GM13977 (cell line): ENCODE results near the gene NDUFS2.
A peak's percentile ranks its signal among the peaks of the same experiment; 100 is the strongest.

Experiments
- DNase-seq: peaks from one replicate; pipeline ENCODE4 v3.0.0; 2012; ENCODE audit warnings: low spot score
- CTCF ChIP-seq: IDR thresholded peaks from 2 replicates; pipeline ENCODE4 v1.5.1; 2012; ENCODE audit warnings: mild to moderate bottlenecking, control low read depth; ENCODE audit not compliant: insufficient read depth; ENCODE audit errors: extremely low read depth, missing control alignments
- in situ Hi-C: fragments of 300-500 bp; cut with MboI; formaldehyde crosslinking; loops from one replicate; pipeline ENCODE4 v1.12.0; 2022; ENCODE audit warnings: low sequenced_read_pairs, low pct_unique_long_range_greater_than_20kb, mixed read lengths, inconsistent platforms; ENCODE audit not compliant: unreplicated experiment

The NDUFS2 gene

GRCh38 chr1:161201836-161202712 is at the start of gene NDUFS2:
NDUFS2 (plus strand) TSS chr1:161202367; CDS start chr1:161202386, 19 bp downstream.
- in situ Hi-C loops: no loop called here
- TF ChIP-seq CTCF: peak; percentile 31
- DNase-seq: peak; percentile 95

GRCh38 chr1:161153176-161153575 is 49.0 kb upstream of the NDUFS2 start:
- TF ChIP-seq CTCF: no peak
- no peak for DNase-seq
- in situ Hi-C loops: no loop called here

GRCh38 chr1:161153682-161154337 is 48.4 kb upstream of the NDUFS2 start, which contains the start of gene UFC1:
UFC1 (plus strand) TSS chr1:161153978; CDS start chr1:161153998, 20 bp downstream.
- in situ Hi-C loops: no loop called here
- DNase-seq: peak; percentile 90
- TF ChIP-seq CTCF: no peak

GRCh38 chr1:161157867-161158266 is 44.3 kb upstream of the NDUFS2 start:
- TF ChIP-seq CTCF: no peak
- in situ Hi-C loops: no loop called here

GRCh38 chr1:161158316-161159010 is 43.7 kb upstream of the NDUFS2 start:
- TF ChIP-seq CTCF: no peak

More at GRCh38 chr1:161157867-161158266, 44.3 kb upstream of the NDUFS2 start:
- no peak for DNase-seq

More at GRCh38 chr1:161158316-161159010, 43.7 kb upstream of the NDUFS2 start:
- in situ Hi-C loops: no loop called here
- DNase-seq: no peak
